Gastroesophageal sphincter (tissue), 4 donors: ENCODE results near the gene UBE4B. TPM values are rescaled to one million over a fixed set of nuclear protein-coding genes. Genes with fewer than 3 reads are reported as not detected.
"Not testable (repeated sequence)": the region's sequence is repeated elsewhere in the genome, so short reads cannot be mapped to it uniquely, and the experiment has no call there.

ENCODE experiments used
- ATAC-seq: fragments of 150-250 bp; one replicate; pipeline ENCODE4 v1.9.1; 2016; ENCODE audit warnings: mild to moderate bottlenecking, moderate library complexity
- H3K27ac ChIP-seq, 4 donors: fragments of 200-600 bp; sonication (generic) in 3 of 4; 1 replicate in 3 of 4; 2 replicates in 1 of 4; pipeline ENCODE4 v1.5.1; 2016 to 2019
- H3K27me3 ChIP-seq: fragments of 200-600 bp; sonication (generic); one replicate; pipeline ENCODE4 v1.5.1; 2019
- H3K36me3 ChIP-seq, 2 donors: fragments of 200-600 bp; sonication (generic); one replicate each; pipeline ENCODE4 v1.5.1; 2019; ENCODE audit warnings: control low read depth in 1 of 2
- H3K4me1 ChIP-seq, 3 donors: fragments of 200-600 bp; sonication (generic); 1 replicate in 2 of 3; 2 replicates in 1 of 3; pipeline ENCODE4 v1.5.1; 2016 to 2019; ENCODE audit warnings: control low read depth in 2 of 3
- H3K4me3 ChIP-seq, 2 donors: fragments of 200-600 bp; sonication (generic); one replicate each; pipeline ENCODE4 v1.5.1; 2019; ENCODE audit warnings: mild to moderate bottlenecking in 1 of 2, moderate library complexity in 1 of 2
- H3K9me3 ChIP-seq, 3 donors: fragments of 200-600 bp; sonication (generic); one replicate each; pipeline ENCODE4 v1.5.1; 2017 to 2019; ENCODE audit warnings: control low read depth in 2 of 3
- CTCF ChIP-seq, 4 experiments: fragments of 200-600 bp in 2 of 4; fragments of 450-650 bp in 2 of 4; sonication (generic) in 1 of 4; IDR thresholded peaks; one replicate each; pipeline ENCODE4 v1.5.1; 2017 to 2019; ENCODE audit warnings: antibody characterized with exemption in 4 of 4, mild to moderate bottlenecking in 2 of 4, moderate library complexity in 2 of 4
- EP300 ChIP-seq: sonication (generic); formaldehyde crosslinking; IDR thresholded peaks from one replicate; pipeline ENCODE4 v1.6.1; 2017; ENCODE audit warnings: antibody characterized with exemption, mild to moderate bottlenecking
- POLR2A ChIP-seq, 2 donors: fragments of 450-650 bp; IDR thresholded peaks; one replicate each; pipeline ENCODE4 v1.6.1; 2017; ENCODE audit warnings: antibody characterized with exemption in 2 of 2, mild to moderate bottlenecking in 2 of 2, moderate library complexity in 1 of 2
- POLR2AphosphoS5 ChIP-seq: sonication (generic); formaldehyde crosslinking; IDR thresholded peaks from one replicate; pipeline ENCODE4 v1.6.1; 2017; ENCODE audit warnings: antibody characterized with exemption
- WGBS, 2 donors: methylation state at CpG; one replicate each; pipeline ENCODE4 v1.1.5; 2018; ENCODE audit warnings: low coverage in 1 of 2; 5-methylcytosine and 5-hydroxymethylcytosine counted together
- total RNA-seq, 4 donors: library from RNA; depleted of rRNA; stranded (reverse); fragments of >200 nt; gene quantifications; one replicate each; pipeline ENCODE4 v1.1.0, GENCODE V29; 2016

Gene UBE4B
- total RNA-seq, 4 donors from 2014 or later = 56.9 to 120 (median 83.2) TPM

GRCh38 chr1:10195570-10195969 is 162.8 kb downstream of the UBE4B start:
- ATAC-seq = no peak
- no peaks in the 10 kb centered on the region for H3K9me3 ChIP-seq

GRCh38 chr1:10196976-10197375 is 164.2 kb downstream of the UBE4B start:
- Histone ChIP-seq H3K27me3 (no peaks in the 10 kb centered on the region), H3K4me3 (no peak overlapping the region), H3K36me3 (no peaks in the 10 kb centered on the region), H3K27ac (no peak overlapping the region), H3K9me3 (no peaks in the 10 kb centered on the region), H3K4me1 (no peaks in the 10 kb centered on the region)
- WGBS, 2 donors = 17 to 38% methylated on average over 3 of the region's 3 CpGs
- TF ChIP-seq CTCF (IDR thresholded peaks at IDR 0.05) (no peak), POLR2A (IDR thresholded peaks at IDR 0.05) (no peak), EP300 (no peak), POLR2AphosphoS5 (no peak)
- ATAC-seq = no peak

More at GRCh38 chr1:10195570-10195969, 162.8 kb downstream of the UBE4B start:
- Histone ChIP-seq H3K36me3 (no peaks in the 10 kb centered on the region), H3K4me3 (no peak overlapping the region), H3K4me1 (no peaks in the 10 kb centered on the region), H3K27ac (no peak overlapping the region), H3K27me3 (no peaks in the 10 kb centered on the region)
- no peak for TF ChIP-seq POLR2A (IDR thresholded peaks at IDR 0.05)
- no peak for TF ChIP-seq POLR2AphosphoS5
- no peak for TF ChIP-seq EP300
- TF ChIP-seq CTCF (IDR thresholded peaks at IDR 0.05) = no peak
- WGBS, 2 donors = 88 to 100% methylated on average over 4 to 6 of the region's 6 CpGs

- Histone ChIP-seq H3K9me3 (no peaks in the 10 kb centered on the region), H3K36me3 (no peaks in the 10 kb centered on the region), H3K27ac (no peak overlapping the region), H3K4me1 (no peaks in the 10 kb centered on the region), H3K27me3 (no peaks in the 10 kb centered on the region), H3K4me3 (no peak overlapping the region)
- WGBS, 2 donors = 81 to 90% methylated on average over 2 to 4 of the region's 4 CpGs
- no peak for ATAC-seq
- TF ChIP-seq CTCF (IDR thresholded peaks at IDR 0.05) (no peak), POLR2AphosphoS5 (no peak), EP300 (no peak), POLR2A (IDR thresholded peaks at IDR 0.05) (no peak)
Measured at GRCh38 chr1:10200620-10201019, 167.9 kb downstream of the UBE4B start.

- ATAC-seq = no peak
- TF ChIP-seq POLR2A (IDR thresholded peaks at IDR 0.05) (no peak), POLR2AphosphoS5 (no peak), EP300 (no peak), CTCF (IDR thresholded peaks at IDR 0.05) (no peak)
- Histone ChIP-seq H3K27ac (no peak overlapping the region), H3K4me3 (no peak overlapping the region), H3K36me3 (no peaks in the 10 kb centered on the region), H3K4me1 (peaks cover 0 to 5% (median under 1%) of the 10 kb centered on the region in 3 donors), H3K9me3 (no peaks in the 10 kb centered on the region), H3K27me3 (no peaks in the 10 kb centered on the region)
- WGBS, 2 donors = 70 to 83% methylated on average over 2 to 5 of the region's 7 CpGs
Measured at GRCh38 chr1:10204003-10204642, 171.4 kb downstream of the UBE4B start.

- not testable (repeated sequence) for H3K4me3 ChIP-seq, H3K27ac ChIP-seq, ATAC-seq, H3K9me3 ChIP-seq, H3K36me3 ChIP-seq, H3K27me3 ChIP-seq
- WGBS, 2 donors = 91 to 97% methylated on average over 6 to 13 of the region's 14 CpGs
- H3K4me1 ChIP-seq = peaks cover 0 to 10% (median 4%) of the 10 kb centered on the region in 3 donors
Measured at GRCh38 chr1:10205206-10205605, 172.4 kb downstream of the UBE4B start.
